Measurements from ENCODE around the gene SLC4A8.

The SLC4A8 gene

GRCh38 chr12:51538149-51538548 lies 113.5 kb downstream of the SLC4A8 start:
- no peak for ATAC-seq
- no peak for TF ChIP-seq RARB (CRISPR knock-in tag; IDR thresholded peaks at IDR 0.05)
- TF ChIP-seq PATZ1 (CRISPR knock-in tag; IDR thresholded peaks at IDR 0.05; ENCODE audit: borderline replicate concordance) = no peak
- TF ChIP-seq ESRRG (CRISPR knock-in tag; IDR thresholded peaks at IDR 0.05) = no peak
- no peak for TF ChIP-seq ARNTL (CRISPR knock-in tag; IDR thresholded peaks at IDR 0.05; ENCODE audit: borderline replicate concordance, low read depth)
- TF ChIP-seq POU6F1 (CRISPR knock-in tag; IDR thresholded peaks at IDR 0.05; ENCODE audit: borderline replicate concordance, low read depth) = no peak
- no peak for TF ChIP-seq CREB5 (CRISPR knock-in tag; IDR thresholded peaks at IDR 0.05; ENCODE audit: low read depth)
- TF ChIP-seq PPARA (CRISPR knock-in tag; IDR thresholded peaks at IDR 0.05; ENCODE audit: borderline replicate concordance) = no peak
- no peak for TF ChIP-seq OSR1 (CRISPR knock-in tag; IDR thresholded peaks at IDR 0.05)
- TF ChIP-seq ZFP30 (CRISPR knock-in tag; IDR thresholded peaks at IDR 0.05) = no peak
- TF ChIP-seq GLIS3 (CRISPR knock-in tag; IDR thresholded peaks at IDR 0.05) = no peak

- ATAC-seq = no peak
- no peak for TF ChIP-seq TOX (CRISPR knock-in tag; IDR thresholded peaks at IDR 0.05; ENCODE audit: borderline replicate concordance)
- TF ChIP-seq POU6F1 (CRISPR knock-in tag; IDR thresholded peaks at IDR 0.05; ENCODE audit: borderline replicate concordance, low read depth) = no peak
- TF ChIP-seq ZNF565 (CRISPR knock-in tag; conservative IDR thresholded peaks at IDR 0.05; ENCODE audit: low read depth) = no peak
- no peak for TF ChIP-seq CREB5 (CRISPR knock-in tag; IDR thresholded peaks at IDR 0.05; ENCODE audit: low read depth)
- no peak for TF ChIP-seq CSDC2 (CRISPR knock-in tag; IDR thresholded peaks at IDR 0.05)
- no peak for TF ChIP-seq TCF4 (CRISPR knock-in tag; IDR thresholded peaks at IDR 0.05; ENCODE audit: borderline replicate concordance)
- no peak for TF ChIP-seq ARNTL (CRISPR knock-in tag; IDR thresholded peaks at IDR 0.05; ENCODE audit: borderline replicate concordance, low read depth)
- TF ChIP-seq PATZ1 (CRISPR knock-in tag; IDR thresholded peaks at IDR 0.05; ENCODE audit: borderline replicate concordance) = no peak
- no peak for TF ChIP-seq BACH2 (CRISPR knock-in tag; IDR thresholded peaks at IDR 0.05; ENCODE audit: borderline replicate concordance)
- no peak for TF ChIP-seq OSR1 (CRISPR knock-in tag; IDR thresholded peaks at IDR 0.05)
- no peak for TF ChIP-seq CSRNP3 (CRISPR knock-in tag; IDR thresholded peaks at IDR 0.05)
- TF ChIP-seq ESRRG (CRISPR knock-in tag; IDR thresholded peaks at IDR 0.05) = no peak
- TF ChIP-seq ZNF70 (CRISPR knock-in tag; IDR thresholded peaks at IDR 0.05) = no peak
- no peak for TF ChIP-seq ZFP3 (CRISPR knock-in tag; IDR thresholded peaks at IDR 0.05)
- TF ChIP-seq ZNF8 (CRISPR knock-in tag; IDR thresholded peaks at IDR 0.05) = no peak
- TF ChIP-seq RARB (CRISPR knock-in tag; IDR thresholded peaks at IDR 0.05) = no peak
- no peak for TF ChIP-seq GLIS3 (CRISPR knock-in tag; IDR thresholded peaks at IDR 0.05)
- TF ChIP-seq ISL1 (CRISPR knock-in tag; IDR thresholded peaks at IDR 0.05) = no peak
Measured at GRCh38 chr12:51538599-51538998, 114.0 kb downstream of the SLC4A8 start.
